GM12873 (cell line): ENCODE measurements around the gene ZNF776.

ENCODE experiments used
- CTCF ChIP-seq: IDR thresholded peaks from 2 replicates; pipeline ENCODE4 v1.5.1; 2012; ENCODE audit warnings: low read depth, mild to moderate bottlenecking, moderate library complexity, low read length, control low read depth; ENCODE audit not compliant: insufficient read depth; ENCODE audit errors: missing control alignments

Gene ZNF776

GRCh38 chr19:57746580-57747471 is at the start of gene ZNF776:
TSS of gene ZNF776 (plus strand) at chr19:57746815. CDS start at chr19:57747059, 244 bp downstream.
- TF ChIP-seq CTCF = no peak

GRCh38 chr19:57701625-57702024 is 45.0 kb upstream of the ZNF776 start:
- no peak for TF ChIP-seq CTCF

GRCh38 chr19:57706346-57706745 is 40.3 kb upstream of the ZNF776 start:
- no peak for TF ChIP-seq CTCF

- TF ChIP-seq CTCF = no peak
These were observed 37.8 kb upstream of the ZNF776 start, which contains the start of gene ZNF154 for GRCh38 chr19:57708641-57709361. TSS of gene ZNF154 (minus strand) at chr19:57709204. CDS start at chr19:57708971, 233 bp downstream.

- TF ChIP-seq CTCF = no peak
These were observed 37.0 kb upstream of the ZNF776 start for GRCh38 chr19:57709616-57710015.

GRCh38 chr19:57712222-57712621 is 34.4 kb upstream of the ZNF776 start:
- TF ChIP-seq CTCF = no peak

GRCh38 chr19:57719424-57719823 is 27.2 kb upstream of the ZNF776 start:
- TF ChIP-seq CTCF = no peak
